GM12865 (cell line): ENCODE data around the gene YJEFN3.

Source experiments
- DNase-seq: peaks from one replicate; pipeline ENCODE4 v3.0.0; 2010; ENCODE audit warnings: low read depth
- H3K4me3 ChIP-seq: 2 replicates; pipeline ENCODE4 v1.5.1; 2011; ENCODE audit warnings: mild to moderate bottlenecking, low read depth, low read length, control low read depth
- CTCF ChIP-seq: IDR thresholded peaks from 2 replicates; pipeline ENCODE4 v1.5.1; 2011; ENCODE audit warnings: low read length, control low read depth, low read depth, inconsistent platforms; ENCODE audit not compliant: insufficient read depth; ENCODE audit errors: missing control alignments

The YJEFN3 gene

GRCh38 chr19:19528721-19529490 is at the start of gene YJEFN3:
YJEFN3 (plus strand) TSS chr19:19528911; CDS start chr19:19528933, 22 bp downstream.
- DNase-seq, result no peak
- no peak for TF ChIP-seq CTCF
- no peak within 1 kb of the TSS for H3K4me3 ChIP-seq

GRCh38 chr19:19480688-19481087 is 48.0 kb upstream of the YJEFN3 start:
- no peak for TF ChIP-seq CTCF
- DNase-seq, result peak; percentile 68
- H3K4me3 ChIP-seq, result no peak overlapping the region

GRCh38 chr19:19482809-19483596 is 45.7 kb upstream of the YJEFN3 start:
- DNase-seq, result peak; percentile 33
- H3K4me3 ChIP-seq, result no peak overlapping the region
- no peak for TF ChIP-seq CTCF

- no peak for TF ChIP-seq CTCF
- H3K4me3 ChIP-seq, result no peak overlapping the region
- peak; percentile 62 for DNase-seq
Observed at GRCh38 chr19:19485161-19485997, 43.3 kb upstream of the YJEFN3 start.

GRCh38 chr19:19485998-19486290 is 42.8 kb upstream of the YJEFN3 start:
- no peak overlapping the region for H3K4me3 ChIP-seq
- TF ChIP-seq CTCF, result no peak
- no peak for DNase-seq

- no peak for DNase-seq
- no peak for TF ChIP-seq CTCF
- H3K4me3 ChIP-seq, result no peak overlapping the region
Observed at GRCh38 chr19:19486343-19487076, 42.2 kb upstream of the YJEFN3 start.
